ENCODE measurements around the gene DPYD. TPM values are rescaled to one million over a fixed set of nuclear protein-coding genes. Genes with fewer than 3 reads are reported as not detected.

The DPYD gene
- total RNA-seq, 1 donor from 2014 or later = 41.2 TPM

DNA sequence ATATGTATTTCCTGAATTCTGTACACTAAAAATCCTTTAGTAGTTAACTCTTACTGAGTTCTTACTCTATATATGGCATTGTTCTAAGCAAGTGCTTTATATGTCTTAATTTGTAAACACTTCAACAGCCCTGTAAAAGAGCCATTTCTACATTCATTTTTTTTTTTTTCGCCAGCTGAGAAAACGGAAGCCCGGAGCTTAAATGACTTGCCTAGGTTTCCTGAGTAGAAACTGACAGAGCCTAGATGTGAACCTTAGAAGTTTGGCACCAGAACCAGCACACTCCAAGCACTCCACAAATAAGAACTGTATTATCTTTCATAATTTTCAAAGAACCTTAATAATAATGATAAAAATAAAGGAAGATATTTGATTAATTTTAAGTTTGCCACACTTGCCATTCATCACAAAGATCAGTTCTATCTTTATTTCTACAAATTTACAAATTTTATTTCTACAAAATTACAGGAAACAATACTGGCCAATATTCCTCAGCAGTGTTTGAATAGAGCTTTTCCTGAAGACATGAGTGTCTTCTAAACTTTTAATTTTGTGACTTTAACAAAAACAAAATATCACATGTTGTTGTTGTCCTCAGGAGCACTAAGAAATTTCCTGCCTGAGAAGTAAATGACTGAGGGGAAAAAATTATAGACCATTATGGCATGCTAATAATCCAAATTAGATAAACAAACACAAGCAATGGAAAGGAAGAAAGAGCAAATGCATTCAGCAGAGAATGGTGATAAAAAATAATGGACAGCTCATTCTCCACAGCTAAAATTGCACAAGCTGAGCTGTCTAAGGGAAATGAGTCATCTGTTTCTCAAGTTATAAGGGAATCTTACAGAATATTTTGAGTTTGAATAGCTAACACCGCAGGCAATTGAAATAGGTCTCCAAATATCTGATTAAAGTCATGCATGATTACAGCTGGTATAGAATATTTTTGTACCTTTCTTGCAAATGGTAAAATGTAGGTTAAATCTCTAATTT lies 71.2 kb downstream of the DPYD start:
- intact Hi-C loops (cut with micrococcal nuclease) = loop anchor here (5.0 kb wide), 1 partner anchor 203 kb away; no protein-coding TSS in a partner anchor

GRCh38 chr1:97845805-97846204 lies 75.0 kb downstream of the DPYD start:
- intact Hi-C loops (cut with micrococcal nuclease) = loop anchor here (5.0 kb wide), 1 partner anchor 206 kb away; no protein-coding TSS in a partner anchor

- intact Hi-C loops (cut with micrococcal nuclease) = loop anchor here (5.0 kb wide), 1 partner anchor 208 kb away; no protein-coding TSS in a partner anchor
These were observed 76.2 kb downstream of the DPYD start for GRCh38 chr1:97844552-97845089.

DNA sequence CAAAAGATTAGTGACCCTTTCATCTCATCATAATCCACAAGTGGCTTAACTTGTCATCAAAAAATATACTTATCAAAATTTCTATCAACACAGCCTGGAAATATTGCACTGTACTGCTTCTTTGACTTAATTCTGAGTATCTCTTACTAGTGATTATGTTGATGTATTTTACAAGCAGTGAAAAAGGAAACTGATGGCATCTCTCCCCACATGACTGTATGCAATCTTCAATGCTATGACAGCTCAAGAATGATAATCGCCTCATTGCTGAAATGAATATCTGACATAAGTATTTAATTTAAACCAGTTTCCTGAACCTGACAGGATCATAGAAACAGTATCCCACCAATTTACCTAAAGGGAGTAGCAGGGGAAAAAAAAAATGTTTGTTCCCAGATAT lies 79.5 kb downstream of the DPYD start:
- intact Hi-C loops (cut with micrococcal nuclease) = no loop called here

- intact Hi-C loops (cut with micrococcal nuclease) = no loop called here
These were observed 83.7 kb downstream of the DPYD start for GRCh38 chr1:97837161-97837560.

DNA sequence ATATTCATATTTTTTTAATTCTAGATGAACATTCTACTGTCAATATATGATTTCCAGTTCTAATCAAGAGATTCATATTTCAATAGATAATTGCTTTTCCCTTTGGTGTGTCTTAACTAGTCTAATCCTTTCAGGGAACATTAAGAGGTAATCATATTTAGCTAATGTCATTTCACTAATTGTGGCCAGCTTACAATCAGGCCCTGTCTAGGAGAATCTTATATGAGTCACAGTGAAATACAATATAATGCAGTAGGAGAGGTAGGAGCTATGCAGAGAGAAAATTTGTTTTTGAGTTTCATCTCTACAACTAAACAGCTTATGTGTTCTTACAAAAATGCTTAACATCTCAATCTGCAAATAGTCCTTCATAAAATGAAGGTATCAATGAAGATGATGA lies 85.9 kb downstream of the DPYD start:
- intact Hi-C loops (cut with micrococcal nuclease) = no loop called here

GRCh38 chr1:97833881-97834280 lies 87.0 kb downstream of the DPYD start:
- intact Hi-C loops (cut with micrococcal nuclease) = no loop called here

- intact Hi-C loops (cut with micrococcal nuclease) = no loop called here
These were observed 88.4 kb downstream of the DPYD start for GRCh38 chr1:97832481-97832880.

DNA sequence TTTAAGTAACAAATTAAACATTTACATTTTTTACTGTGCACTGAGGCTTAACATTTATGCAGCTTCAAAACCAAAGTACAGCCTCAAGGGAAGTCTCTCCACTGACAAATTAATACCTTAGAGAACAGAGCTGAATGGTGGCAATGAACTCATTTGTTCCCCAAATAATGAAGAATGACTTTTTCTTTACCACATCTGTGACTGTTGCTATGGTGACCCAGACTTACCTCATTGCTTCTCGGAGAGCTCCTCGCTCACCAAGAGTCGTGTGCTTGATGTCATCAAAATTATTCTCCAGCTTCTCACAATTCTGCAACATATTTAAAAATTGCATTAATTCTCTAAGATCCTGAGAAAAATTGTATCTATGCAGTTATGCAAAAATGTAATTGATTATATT lies 92.9 kb downstream of the DPYD start:
- intact Hi-C loops (cut with micrococcal nuclease) = no loop called here

- intact Hi-C loops (cut with micrococcal nuclease) = no loop called here
These were observed 94.0 kb downstream of the DPYD start for GRCh38 chr1:97826820-97827219.

- intact Hi-C loops (cut with micrococcal nuclease) = no loop called here
These were observed 96.2 kb downstream of the DPYD start for GRCh38 chr1:97824624-97825023.

DNA sequence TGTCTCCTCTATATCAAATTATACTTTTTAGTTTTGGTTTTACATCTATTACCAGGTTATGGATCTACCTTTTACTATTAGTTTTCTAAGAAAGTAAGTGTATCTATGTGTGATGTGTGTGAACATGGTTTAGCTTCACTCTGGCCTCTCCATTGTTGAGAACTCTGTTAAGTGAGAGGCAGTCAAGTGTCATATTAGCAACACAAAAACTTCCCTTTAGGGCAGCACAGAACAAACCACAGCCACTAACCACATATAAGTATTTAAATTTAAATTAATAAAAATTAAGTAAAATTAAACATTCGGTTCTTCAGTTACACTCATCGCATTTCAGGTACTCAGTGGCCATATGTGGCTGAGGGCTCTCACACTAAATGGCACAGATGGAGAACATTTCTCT lies 96.6 kb downstream of the DPYD start:
- intact Hi-C loops (cut with micrococcal nuclease) = no loop called here

- intact Hi-C loops (cut with micrococcal nuclease) = loop anchor here (1.0 kb wide), 4 partner anchors 231 to 854 kb away; no protein-coding TSS in a partner anchor
These were observed 100.2 kb downstream of the DPYD start for GRCh38 chr1:97820470-97821188.

- intact Hi-C loops (cut with micrococcal nuclease) = no loop called here
These were observed 103.9 kb downstream of the DPYD start for GRCh38 chr1:97816927-97817326.

- intact Hi-C loops (cut with micrococcal nuclease) = no loop called here
These were observed 106.0 kb downstream of the DPYD start for GRCh38 chr1:97814804-97815203.

- intact Hi-C loops (cut with micrococcal nuclease) = no loop called here
These were observed 106.7 kb downstream of the DPYD start for GRCh38 chr1:97814121-97814520.

- intact Hi-C loops (cut with micrococcal nuclease) = no loop called here
These were observed 108.8 kb downstream of the DPYD start for GRCh38 chr1:97812076-97812475.

DNA sequence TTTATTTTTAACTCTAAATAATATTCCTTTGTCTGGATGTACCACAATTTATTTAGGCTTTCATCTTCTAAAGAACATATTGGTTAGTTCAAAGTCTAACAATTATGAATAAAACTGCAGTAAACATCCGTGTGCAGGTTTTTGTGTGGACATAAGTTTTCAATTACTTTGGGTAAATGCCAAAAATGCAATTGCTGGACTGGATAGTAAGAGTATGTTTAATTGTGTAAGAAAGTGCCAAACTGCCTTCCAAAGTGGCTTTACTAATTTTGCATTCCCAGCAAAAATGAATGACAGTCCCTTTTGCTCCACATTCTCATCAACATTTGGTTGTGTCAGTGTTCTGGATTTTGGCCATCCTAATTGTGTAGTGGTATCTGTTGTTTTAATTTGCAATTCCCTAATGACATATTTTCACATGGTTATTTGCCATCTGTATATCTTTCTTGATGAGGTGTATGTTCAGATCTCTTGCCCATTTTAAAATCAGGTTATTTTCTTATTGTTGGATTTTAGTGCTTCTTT lies 113.8 kb downstream of the DPYD start:
- intact Hi-C loops (cut with micrococcal nuclease) = no loop called here

DNA sequence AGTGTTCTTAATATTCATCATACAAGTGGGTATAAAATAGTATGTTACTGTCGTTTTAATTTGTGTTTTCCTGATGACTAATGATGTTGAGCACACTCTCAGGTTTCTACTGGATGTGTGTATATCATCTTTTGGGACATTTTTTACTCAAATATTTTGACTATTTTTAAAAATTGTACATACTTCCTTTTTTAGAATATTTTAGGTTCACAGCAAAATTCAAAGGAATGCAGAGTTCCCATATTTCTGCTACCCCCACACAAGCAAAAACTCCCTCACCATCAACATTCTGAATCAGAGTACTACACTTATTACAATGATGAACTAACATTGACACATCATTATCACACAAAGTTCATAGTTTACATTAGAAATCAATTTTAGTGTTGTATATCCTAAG lies 114.5 kb downstream of the DPYD start:
- intact Hi-C loops (cut with micrococcal nuclease) = no loop called here

DNA sequence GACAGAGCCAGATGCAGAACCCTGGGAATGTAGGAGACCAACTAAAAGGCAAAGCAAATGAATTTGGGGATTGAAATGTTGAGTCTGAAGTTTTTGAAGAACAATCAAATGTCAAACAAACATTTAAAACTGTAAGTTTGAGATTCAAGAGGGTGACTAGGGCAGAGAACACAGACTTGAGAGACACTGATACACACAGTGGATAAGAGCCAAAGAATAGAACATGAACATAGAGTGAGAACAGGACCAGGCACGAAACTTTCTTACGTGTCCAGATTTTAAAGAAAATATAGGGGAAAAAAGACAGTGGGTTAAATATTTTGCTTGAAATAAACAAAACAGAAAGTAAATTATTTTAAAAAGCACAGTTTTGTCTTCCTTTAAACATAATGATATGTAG lies 115.7 kb downstream of the DPYD start:
- intact Hi-C loops (cut with micrococcal nuclease) = no loop called here

- intact Hi-C loops (cut with micrococcal nuclease) = no loop called here
These were observed 117.8 kb downstream of the DPYD start for GRCh38 chr1:97803026-97803425.

- intact Hi-C loops (cut with micrococcal nuclease) = no loop called here
These were observed 118.8 kb downstream of the DPYD start for GRCh38 chr1:97802011-97802410.

All from T-helper 1 cell treated with Interleukin-12 subunit alpha and Interleukin-12 subunit beta and Interleukin-4 antibody, amounts not matched to agents 30 ng/mL and 1 ng/mL, for 36 hours (primary cell).